Measurements from ENCODE around the gene ZNF768.
A peak's percentile ranks its signal among the peaks of the same experiment; 100 is the strongest.

ZNF768 gene

GRCh38 chr16:30561089-30561816 lies 34.9 kb upstream of the ZNF768 start:
- TF ChIP-seq, protein P1, sequence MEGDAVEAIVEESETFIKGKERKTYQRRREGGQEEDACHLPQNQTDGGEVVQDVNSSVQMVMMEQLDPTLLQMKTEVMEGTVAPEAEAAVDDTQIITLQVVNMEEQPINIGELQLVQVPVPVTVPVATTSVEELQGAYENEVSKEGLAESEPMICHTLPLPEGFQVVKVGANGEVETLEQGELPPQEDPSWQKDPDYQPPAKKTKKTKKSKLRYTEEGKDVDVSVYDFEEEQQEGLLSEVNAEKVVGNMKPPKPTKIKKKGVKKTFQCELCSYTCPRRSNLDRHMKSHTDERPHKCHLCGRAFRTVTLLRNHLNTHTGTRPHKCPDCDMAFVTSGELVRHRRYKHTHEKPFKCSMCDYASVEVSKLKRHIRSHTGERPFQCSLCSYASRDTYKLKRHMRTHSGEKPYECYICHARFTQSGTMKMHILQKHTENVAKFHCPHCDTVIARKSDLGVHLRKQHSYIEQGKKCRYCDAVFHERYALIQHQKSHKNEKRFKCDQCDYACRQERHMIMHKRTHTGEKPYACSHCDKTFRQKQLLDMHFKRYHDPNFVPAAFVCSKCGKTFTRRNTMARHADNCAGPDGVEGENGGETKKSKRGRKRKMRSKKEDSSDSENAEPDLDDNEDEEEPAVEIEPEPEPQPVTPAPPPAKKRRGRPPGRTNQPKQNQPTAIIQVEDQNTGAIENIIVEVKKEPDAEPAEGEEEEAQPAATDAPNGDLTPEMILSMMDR (conservative IDR thresholded peaks at IDR 0.05; ENCODE audit: low read depth, low read length): no peak
- peak overlapping the region; percentile 24 for H3K4me3 ChIP-seq (ENCODE audit: low read length)
- no peak for DNase-seq (ENCODE audit: low read depth)

- TF ChIP-seq, protein P1 (conservative IDR thresholded peaks at IDR 0.05; ENCODE audit: low read depth, low read length): no peak
- DNase-seq (ENCODE audit: low read depth): no peak
- no peak overlapping the region for H3K4me3 ChIP-seq (ENCODE audit: low read length)
Measured at GRCh38 chr16:30559690-30560089, 33.3 kb upstream of the ZNF768 start.

DNA sequence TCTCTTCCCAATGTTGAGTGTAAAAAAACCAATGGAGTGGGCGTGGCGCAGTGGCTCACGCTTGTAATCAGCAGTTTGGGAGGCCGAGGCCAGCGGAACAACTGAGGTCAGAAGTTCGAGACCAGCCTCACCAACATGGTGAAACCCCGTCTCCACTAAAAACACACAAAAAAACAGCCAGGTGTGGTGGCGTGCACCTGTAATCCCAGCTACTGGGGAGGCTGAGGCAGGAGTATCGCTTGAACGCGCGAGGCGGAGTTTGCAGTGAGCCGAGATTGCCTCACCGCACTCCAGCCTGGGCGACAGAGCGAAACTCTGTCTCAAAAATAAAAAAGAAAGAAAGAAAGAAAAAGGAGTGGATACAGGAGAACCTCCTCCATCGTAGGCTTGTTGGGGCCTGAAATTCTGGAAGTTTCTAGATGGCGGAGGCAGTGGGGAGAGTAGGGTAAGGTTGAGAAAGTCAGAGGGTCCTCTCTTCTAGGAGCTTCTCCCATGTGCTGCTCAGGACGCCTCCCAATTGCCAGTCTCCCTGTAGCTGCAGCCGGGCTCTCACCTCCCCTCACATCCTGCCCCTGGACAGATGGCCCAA lies 32.5 kb upstream of the ZNF768 start:
- TF ChIP-seq, protein P1 (conservative IDR thresholded peaks at IDR 0.05; ENCODE audit: low read depth, low read length): no peak
- H3K4me3 ChIP-seq (ENCODE audit: low read length): peak overlapping the region; percentile 31
- no peak for DNase-seq (ENCODE audit: low read depth)

DNA sequence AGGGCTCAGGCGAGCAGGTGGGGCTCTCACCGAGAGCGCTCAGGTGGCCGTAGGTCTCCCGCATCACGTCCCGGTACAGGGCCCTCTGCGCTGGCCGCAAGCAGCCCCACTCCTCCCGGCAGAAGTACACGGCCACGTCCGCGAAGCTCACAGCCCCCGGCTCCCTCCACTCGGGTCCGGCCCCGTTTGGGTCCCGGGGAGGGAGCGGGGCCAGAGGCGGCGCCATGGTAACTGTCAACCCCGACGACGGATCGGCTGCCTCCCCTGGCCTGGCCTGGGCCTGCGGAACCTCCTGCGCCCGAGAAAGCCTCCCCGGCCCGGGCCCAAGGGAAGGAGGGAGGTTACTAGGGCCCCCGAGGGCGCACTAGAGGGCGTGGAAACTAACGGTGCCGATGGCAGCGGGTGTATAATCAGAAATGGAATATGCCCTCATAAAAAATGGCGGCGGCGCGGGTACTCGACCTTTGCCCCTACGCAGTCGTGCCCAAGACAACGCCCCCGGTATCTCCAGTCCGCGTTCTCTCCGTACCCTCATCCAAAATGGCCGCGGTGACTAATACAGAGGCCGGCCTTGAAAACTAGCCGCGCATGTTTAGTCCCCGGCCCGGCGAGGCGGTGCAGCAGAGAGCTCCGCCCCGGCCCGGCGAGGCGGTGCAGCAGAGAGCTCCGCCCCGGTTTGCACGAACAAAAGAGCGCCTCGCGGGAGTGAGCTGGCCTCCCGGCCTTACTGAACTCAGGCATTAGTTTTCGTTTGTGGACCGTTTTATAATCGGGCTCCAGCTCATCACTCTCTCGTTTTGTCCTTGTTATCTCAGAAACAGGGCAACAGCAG lies 31.8 kb upstream of the ZNF768 start, which contains the start of gene ZNF764:
Gene ZNF764, minus strand, starts transcription at position 418 of the 832 bp plus-strand sequence. Its CDS starts 192 bp downstream, at position 226.
- peak within 1 kb of the TSS; percentile 80 for H3K4me3 ChIP-seq (ENCODE audit: low read length)
- TF ChIP-seq, protein P1 (conservative IDR thresholded peaks at IDR 0.05; ENCODE audit: low read depth, low read length): no peak
- peak; percentile 90 for DNase-seq (ENCODE audit: low read depth)

DNA sequence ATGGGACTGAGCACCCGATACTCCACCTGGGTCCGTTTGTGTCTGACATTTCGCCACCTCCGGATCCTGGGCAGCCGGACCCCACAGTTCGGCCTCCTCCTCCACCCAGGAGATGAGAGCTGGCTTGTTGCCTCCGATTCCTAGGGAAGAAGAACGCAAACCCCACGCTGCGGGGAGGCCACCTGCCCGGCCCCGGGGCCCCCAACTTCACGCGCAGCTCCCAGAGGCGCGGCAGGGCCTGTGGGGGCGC lies 31.3 kb upstream of the ZNF768 start:
- TF ChIP-seq, protein P1 (conservative IDR thresholded peaks at IDR 0.05; ENCODE audit: low read depth, low read length): no peak
- DNase-seq (ENCODE audit: low read depth): no peak
- peak overlapping the region; percentile 80 for H3K4me3 ChIP-seq (ENCODE audit: low read length)

GRCh38 chr16:30556125-30556473 lies 29.7 kb upstream of the ZNF768 start:
- TF ChIP-seq, protein P1 (conservative IDR thresholded peaks at IDR 0.05; ENCODE audit: low read depth, low read length): no peak
- no peak for DNase-seq (ENCODE audit: low read depth)
- H3K4me3 ChIP-seq (ENCODE audit: low read length): no peak overlapping the region

Measured in retinal pigment epithelial cell (primary cell).